AG04450 (cell line): ENCODE measurements around the gene FAM186B. TPM values are rescaled to one million over a fixed set of nuclear protein-coding genes. Genes with fewer than 3 reads are reported as not detected.
"Not testable (repeated sequence)": the region's sequence is repeated elsewhere in the genome, so short reads cannot be mapped to it uniquely, and the experiment has no call there.

Experiments used
- CTCF ChIA-PET: fragments of 300-600, 350-600 bp; formaldehyde crosslinking; extraction: SDS; loops from one replicate; lab custom pipeline; 2022; ENCODE audit warnings: antibody characterized with exemption, inconsistent platforms; lab: Charles Lee
- POLR2A ChIA-PET: fragments of 350-600 bp; formaldehyde crosslinking; extraction: SDS; loops from one replicate; lab custom pipeline; 2021; ENCODE audit warnings: antibody characterized with exemption, inconsistent platforms; lab: Yijun Ruan, JAX
- DNase-seq: peaks from one replicate; pipeline ENCODE4 v3.0.0-alpha.2; 2011; ENCODE audit warnings: low read depth, low spot score
- H3K27ac ChIP-seq: one replicate; pipeline ENCODE4 v1.5.1; 2012; ENCODE audit warnings: low read depth, low read length, control low read depth
- H3K27me3 ChIP-seq: one replicate; pipeline ENCODE4 v1.6.0; 2012; ENCODE audit warnings: low read length; ENCODE audit not compliant: control insufficient read depth, insufficient read depth
- H3K4me3 ChIP-seq: 2 replicates; pipeline ENCODE4 v1.5.1; 2011; ENCODE audit warnings: mild to moderate bottlenecking, low read depth, low read length, control low read depth
- H3K9me3 ChIP-seq: 2 replicates; pipeline ENCODE4 v1.5.1; 2012; ENCODE audit warnings: low read length; ENCODE audit not compliant: control insufficient read depth, insufficient read depth
- CTCF ChIP-seq: IDR thresholded peaks from 2 replicates; pipeline ENCODE4 v1.5.1; 2011; ENCODE audit warnings: low read depth, low read length, control low read depth, inconsistent platforms
- polyA plus RNA-seq: library from polyadenylated mRNA; depleted of rRNA; stranded (reverse); fragments of >200 nt; gene quantifications from 2 replicates; pipeline ENCODE4 v1.2.3, GENCODE V29; 2011

The FAM186B gene
- polyA plus RNA-seq, 1 experiment, result 0.05 TPM

GRCh38 chr12:49616533-49617219 is 11.2 kb upstream of the FAM186B start:
- H3K9me3 ChIP-seq, result peaks cover 4% of the 10 kb centered on the region; the same call in 1 of the 2 replicates
- no peak for DNase-seq
- ChIA-PET POLR2A (no interaction called here), CTCF (no interaction called here)
- TF ChIP-seq CTCF, result no peak
- H3K27ac ChIP-seq, result no peak overlapping the region
- H3K27me3 ChIP-seq, result peaks cover 3% of the 10 kb centered on the region
- H3K4me3 ChIP-seq, result no peak overlapping the region

GRCh38 chr12:49615725-49616124 is 10.3 kb upstream of the FAM186B start:
- no peak overlapping the region for H3K4me3 ChIP-seq
- POLR2A ChIA-PET, result no interaction called here
- DNase-seq, result no peak
- H3K27me3 ChIP-seq, result peaks cover 3% of the 10 kb centered on the region
- TF ChIP-seq CTCF, result no peak
- H3K27ac ChIP-seq, result no peak overlapping the region
- H3K9me3 ChIP-seq, result peaks cover 6% of the 10 kb centered on the region; the same call in 1 of the 2 replicates
- CTCF ChIA-PET, result no interaction called here

- POLR2A ChIA-PET, result no interaction called here
- no peak for DNase-seq
- CTCF ChIA-PET, result interaction anchor here (0.8 to 1.3 kb wide), 2 partner anchors 32 to 111 kb away, joined by 3 to 6 read pairs; no protein-coding TSS in a partner anchor
- peaks cover 11% of the 10 kb centered on the region for H3K9me3 ChIP-seq
- no peak overlapping the region for H3K4me3 ChIP-seq
- H3K27me3 ChIP-seq, result peaks cover 3% of the 10 kb centered on the region
- H3K27ac ChIP-seq, result no peak overlapping the region
- no peak for TF ChIP-seq CTCF
Measured at GRCh38 chr12:49612210-49612609, 6.8 kb upstream of the FAM186B start.

GRCh38 chr12:49610785-49611184 is 5.3 kb upstream of the FAM186B start:
- H3K9me3 ChIP-seq, CTCF ChIA-PET, DNase-seq, H3K27me3 ChIP-seq, POLR2A ChIA-PET, H3K27ac ChIP-seq, H3K4me3 ChIP-seq: not testable (repeated sequence)

GRCh38 chr12:49609875-49610154 is 4.4 kb upstream of the FAM186B start:
- peaks cover 7% of the 10 kb centered on the region for H3K9me3 ChIP-seq
- no peak for TF ChIP-seq CTCF
- no peak overlapping the region for H3K27ac ChIP-seq
- no peak for DNase-seq
- POLR2A ChIA-PET, result interaction anchor here (0.5 kb wide), 1 partner anchor 400 kb away, joined by 5 read pairs; no protein-coding TSS in a partner anchor
- H3K4me3 ChIP-seq, result no peak overlapping the region
- H3K27me3 ChIP-seq, result no peaks in the 10 kb centered on the region
- CTCF ChIA-PET, result interaction anchor here (0.6 to 1.2 kb wide), 5 partner anchors 28 to 558 kb away, joined by 3 to 4 read pairs (median 3); no protein-coding TSS in a partner anchor
